HG03280 (cell line): Measurements from ENCODE around the gene COBL.

Source experiments
- ATAC-seq: cut with Tn5 transposase; IDR thresholded peaks from one replicate; pipeline ENCODE4 v1.9.1; 2021; ENCODE audit warnings: mild to moderate bottlenecking, moderate library complexity; ENCODE audit not compliant: unreplicated experiment

Gene COBL

DNA sequence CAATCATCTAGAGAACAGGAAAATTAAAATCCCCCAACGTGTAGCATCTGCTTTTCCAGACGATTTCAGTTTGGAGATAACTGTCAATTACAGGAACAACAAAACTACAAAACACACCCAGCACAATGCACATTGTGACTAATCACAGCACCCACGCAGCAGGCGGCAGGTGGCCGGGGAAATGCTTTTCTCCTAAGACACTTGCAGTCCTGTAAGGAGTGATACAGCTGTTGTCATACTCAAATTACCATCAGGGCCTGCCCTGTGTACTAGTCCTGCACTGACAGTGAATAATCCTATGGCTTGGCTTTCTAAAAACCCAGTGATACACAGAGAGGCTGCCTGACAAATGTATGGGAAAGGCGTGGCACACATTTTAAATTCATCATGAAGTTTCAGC is 37.8 kb downstream of the COBL start:
- ATAC-seq = no peak

DNA sequence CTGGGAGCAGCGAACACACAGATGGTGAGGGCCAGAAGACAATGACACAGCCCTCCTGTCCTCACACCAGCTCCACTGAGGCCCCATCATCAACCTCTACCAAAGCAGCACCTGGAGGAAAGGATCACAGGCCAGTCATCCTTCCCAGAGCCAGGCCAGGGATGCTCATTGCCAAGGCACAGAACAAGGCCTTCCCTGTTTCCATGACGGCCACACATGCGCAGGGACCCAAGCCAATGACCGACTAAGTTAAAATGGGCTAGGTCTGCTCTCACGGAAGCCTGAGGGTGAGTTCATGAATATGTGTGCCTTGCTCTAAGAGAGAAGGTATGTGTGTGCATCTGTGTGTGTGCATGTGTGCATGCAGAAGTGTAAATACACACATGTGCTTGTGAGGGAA is 39.6 kb downstream of the COBL start:
- no peak for ATAC-seq

DNA sequence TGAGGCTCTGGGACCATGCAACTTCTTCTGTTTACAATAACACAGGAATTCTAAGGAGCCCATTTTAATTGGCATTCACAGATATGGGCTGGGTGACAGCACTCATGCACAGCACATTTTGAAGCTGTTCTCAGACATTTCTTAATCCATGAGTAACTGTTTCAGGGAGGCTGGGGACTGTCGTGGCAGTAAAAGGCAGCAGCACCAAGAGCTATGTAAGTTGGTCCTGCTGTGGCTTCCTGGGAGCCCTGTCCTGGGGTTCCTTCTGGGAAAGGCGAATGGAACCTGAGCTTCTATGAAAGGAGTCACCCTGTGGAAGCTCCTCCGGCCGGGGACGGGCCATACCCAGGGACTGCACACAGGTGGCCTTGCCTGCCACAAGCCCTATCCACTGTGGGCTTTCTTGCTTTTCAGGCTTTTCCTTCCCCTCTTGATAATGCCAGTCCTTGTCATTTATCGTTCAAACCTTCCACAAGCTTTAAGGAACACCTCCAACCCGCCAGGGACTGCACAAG is 40.5 kb downstream of the COBL start:
- ATAC-seq = no peak

DNA sequence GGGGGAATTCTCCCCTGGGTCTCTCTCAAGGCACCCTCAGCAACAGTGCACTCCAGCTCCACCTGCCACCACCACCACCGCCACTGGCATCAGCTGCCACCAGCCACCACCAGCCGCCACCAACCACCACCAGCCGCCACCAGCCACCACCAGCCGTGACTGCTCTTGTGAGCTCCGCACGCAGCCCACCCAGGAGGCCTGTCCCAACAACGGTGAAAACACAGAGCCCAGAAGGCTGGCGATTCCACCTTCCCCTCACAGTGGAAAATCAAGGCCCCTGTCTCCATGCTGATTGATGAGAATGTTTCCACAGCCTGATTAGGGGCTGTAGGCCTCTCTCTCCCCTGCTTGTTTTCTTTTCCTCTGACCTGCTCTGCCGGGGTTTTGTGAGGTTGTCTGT is 41.1 kb downstream of the COBL start:
- no peak for ATAC-seq

DNA sequence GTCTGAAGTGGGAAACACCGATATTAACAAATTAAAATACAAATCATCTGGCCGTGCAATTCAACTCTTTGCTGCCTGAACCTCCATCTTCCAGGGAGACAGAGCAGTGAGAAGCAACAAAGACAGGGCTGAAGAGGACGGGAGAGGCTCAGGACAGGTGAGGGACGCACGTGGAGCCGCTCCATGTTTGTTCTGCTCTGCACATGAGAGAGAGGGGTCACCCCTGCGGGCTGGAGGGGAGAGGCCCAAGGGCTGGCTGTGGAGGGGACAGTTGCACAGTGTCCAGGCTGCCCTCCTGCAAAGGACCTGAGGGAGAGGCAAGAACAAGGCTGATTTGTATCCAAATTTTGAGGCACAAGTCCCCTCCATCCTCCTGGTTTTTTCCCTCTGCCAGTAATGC is 41.7 kb downstream of the COBL start:
- no peak for ATAC-seq

DNA sequence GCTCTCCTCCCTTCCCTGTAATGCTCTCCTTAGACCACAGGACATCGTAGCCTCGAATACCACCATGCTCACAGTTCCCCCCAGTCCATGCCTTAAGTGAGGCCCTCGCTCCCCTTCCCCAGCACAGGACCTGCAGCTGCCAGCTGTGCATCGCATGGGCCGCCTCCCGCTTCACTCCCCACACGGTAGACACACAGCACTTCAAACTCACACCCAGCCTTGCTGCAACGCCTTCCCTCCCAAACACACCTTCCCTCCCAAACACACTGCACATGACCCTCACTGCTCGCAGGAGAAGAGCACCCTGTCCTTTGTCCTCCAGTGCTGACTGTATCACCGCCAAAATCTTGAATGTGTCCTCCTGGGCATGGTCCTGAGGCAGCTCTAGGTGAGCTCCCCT is 42.6 kb downstream of the COBL start:
- ATAC-seq = no peak

DNA sequence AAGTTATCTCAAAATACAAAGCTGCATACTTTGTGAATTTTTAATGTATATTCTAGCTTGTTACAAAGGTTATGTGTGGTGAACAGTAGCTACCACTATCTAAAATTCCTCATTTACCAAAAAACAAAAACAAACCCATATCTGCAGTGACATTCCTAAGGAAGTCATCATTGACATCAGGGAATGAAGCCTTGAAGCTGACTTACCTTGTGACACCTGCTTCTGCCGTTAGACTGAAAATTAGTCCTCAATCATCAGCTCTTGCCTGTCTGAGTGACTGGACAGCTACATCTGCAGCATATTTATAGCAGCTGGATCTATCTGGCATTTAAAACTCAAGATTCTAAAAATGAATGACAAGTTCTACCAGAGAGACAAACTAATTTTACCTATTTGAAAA is 43.2 kb downstream of the COBL start:
- ATAC-seq = no peak

DNA sequence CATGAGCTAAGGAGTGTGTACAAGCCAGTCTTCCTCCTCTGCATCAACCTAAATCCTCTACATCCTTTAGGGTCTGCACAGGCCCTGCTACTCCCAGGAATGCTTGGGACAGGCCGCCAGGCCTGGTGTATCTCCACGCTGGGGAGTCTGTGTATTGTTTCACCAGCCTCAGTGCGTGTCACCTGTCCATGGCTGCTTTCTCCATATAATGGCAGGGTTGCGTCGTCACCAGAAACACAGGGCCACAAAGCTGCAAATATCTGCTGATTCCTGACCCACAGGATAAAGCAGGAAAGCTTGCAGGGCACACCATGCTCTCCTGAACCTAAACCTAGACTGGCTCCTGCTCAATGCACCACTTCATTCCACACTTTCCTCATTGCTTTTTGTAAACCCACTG is 45.6 kb downstream of the COBL start:
- ATAC-seq = no peak

DNA sequence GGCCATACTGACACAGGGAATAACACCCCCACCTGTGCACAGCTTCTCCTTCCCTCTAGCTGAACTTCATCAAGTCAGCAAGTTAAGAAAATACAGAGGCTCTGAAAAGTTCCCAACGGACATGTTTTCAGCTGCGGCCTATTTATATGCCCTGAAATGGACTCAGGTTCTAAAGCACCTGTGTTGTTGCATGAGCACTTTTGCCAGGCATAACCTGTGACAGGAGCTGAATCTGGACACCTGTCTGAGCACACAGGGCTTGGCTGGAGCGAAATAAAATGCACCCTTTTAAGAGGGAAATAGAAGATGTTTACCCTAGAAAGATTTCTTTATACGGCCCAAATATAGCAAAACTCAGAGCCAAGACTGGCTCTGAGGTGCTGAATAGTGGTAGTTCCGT is 46.7 kb downstream of the COBL start:
- ATAC-seq = no peak

DNA sequence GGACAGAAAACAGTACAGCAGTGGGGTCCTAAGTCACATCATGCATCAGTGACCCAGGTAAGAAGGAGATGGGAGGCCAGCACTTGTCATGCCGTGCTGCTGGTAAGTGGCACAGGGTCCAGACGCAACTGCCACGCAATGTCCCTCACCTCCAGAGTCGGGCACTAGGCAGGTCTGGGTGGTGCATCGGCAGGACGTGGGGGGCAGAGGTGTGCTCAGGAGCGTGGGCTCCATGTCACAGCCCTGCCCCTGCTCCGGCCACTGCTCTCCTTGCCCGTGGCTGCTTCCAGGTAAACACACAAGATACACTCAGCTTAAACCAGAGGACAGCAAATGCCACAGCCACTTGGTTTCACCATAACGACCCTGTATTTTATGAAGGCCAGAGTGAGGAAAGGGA is 47.3 kb downstream of the COBL start:
- ATAC-seq = no peak

DNA sequence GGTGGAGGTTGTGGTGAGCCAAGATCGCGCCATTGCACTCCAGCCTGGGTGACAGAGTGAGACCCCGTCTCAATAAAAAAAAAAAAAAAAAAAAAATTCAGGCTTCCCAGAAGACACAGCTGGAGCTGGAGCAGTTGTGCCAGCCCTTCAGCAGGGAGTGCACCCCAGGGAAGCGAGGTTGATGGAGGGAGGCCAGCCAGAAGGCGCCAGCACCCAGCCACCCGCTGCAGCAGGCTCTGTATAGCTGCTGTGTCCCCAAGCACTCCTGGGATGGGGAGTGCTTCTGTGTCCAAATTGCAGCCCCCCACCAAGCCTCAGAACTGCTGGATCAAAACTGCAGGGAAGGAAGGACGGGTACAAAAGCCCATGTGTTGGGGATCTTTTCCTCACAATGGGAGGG is 47.8 kb downstream of the COBL start:
- no peak for ATAC-seq

DNA sequence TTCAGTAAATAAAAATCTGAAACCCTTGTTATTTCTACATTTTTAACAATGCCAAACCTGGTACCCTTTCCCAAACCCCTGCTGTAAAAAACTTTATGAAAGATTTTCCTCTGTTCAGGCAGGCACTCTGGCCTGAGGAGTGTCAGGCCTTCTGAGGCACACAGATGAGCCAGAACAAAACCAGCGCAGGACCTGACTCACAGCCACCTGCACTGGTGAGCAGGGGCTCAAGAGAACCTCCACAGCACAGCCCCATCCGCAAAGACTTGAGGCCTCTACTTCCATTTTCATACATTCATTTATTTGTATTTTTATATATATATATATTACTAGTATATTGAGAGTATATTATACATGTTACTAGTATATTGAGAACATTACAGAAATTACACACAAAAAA is 49.4 kb downstream of the COBL start:
- ATAC-seq = no peak

DNA sequence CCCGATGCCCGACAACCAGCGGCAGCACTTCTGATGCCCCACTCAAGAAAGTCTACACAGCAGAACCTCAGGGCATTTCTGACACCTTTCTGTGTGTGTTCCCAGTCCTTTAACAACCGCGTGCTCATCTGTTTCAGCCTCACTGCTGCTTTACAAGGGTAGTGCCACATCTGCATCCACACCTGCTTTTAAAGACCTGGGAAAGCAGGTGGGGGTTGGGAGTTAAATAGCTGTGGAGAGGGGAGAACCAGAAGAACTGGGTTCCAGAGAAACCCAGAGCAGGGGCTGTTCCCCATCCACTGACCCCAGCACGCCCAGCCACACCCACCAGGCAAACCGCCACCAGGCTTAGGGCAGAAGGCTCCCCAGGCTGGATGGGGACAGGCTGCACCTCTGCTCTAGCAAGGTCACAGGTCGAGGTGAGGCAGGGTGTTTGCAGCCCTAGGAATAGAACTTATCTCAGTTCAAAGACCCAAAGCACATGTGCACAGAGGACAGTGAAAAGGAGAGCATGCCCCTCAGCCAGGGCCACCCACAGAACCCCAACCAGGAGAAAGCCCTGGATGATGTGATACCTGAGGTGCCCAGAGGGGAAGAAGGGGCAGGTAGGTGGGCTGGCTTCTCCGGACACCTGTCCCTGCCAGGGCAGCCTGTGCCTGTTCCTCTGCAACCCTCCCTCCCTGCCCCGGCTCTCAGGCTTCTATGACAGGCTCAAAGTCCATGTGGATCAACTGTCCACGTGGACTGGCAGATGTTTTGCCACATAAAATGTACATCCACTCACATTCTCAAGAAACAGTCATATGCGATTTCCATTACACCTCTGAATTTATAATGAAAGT is 51.3 kb downstream of the COBL start:
- ATAC-seq = no peak

DNA sequence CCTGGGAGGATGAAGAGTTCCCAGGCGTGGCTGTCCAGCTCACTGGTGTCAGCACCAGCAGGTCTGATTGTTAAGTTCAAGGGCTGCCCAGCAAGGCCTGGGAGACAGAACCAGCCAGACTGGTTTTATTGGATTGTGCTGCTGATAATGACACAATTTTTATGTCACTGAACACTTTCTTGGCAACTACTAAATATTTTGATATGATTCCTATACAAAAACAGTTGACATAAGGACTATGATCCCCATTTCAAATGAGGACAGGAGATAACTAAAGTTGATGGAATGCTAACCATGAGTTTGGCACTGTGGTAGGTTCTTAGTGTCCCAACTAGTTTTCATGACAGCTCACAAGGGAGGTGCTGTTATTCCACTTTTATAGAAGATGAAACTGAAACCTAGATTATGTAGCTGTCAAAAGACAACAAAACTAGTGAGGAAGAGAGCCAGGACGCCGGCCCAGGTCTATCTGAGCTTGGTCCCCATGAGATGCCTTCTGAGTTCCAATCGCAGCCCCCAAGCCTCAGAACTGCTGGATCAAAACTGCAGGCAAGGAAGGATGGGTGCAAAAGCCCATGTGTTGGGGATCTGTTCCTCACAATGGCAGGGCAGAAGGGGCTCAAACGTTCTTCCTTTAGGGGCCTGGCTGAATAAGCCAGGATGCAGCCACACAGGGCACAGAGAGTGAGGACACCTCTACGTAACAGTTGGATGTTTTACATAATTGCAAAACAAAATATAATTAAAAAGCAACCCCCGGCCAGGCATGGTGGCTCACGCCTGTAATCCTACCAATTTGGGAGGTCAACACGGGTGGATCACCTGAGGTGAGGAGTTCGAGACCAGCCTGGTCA is 52.8 kb downstream of the COBL start:
- ATAC-seq = no peak

DNA sequence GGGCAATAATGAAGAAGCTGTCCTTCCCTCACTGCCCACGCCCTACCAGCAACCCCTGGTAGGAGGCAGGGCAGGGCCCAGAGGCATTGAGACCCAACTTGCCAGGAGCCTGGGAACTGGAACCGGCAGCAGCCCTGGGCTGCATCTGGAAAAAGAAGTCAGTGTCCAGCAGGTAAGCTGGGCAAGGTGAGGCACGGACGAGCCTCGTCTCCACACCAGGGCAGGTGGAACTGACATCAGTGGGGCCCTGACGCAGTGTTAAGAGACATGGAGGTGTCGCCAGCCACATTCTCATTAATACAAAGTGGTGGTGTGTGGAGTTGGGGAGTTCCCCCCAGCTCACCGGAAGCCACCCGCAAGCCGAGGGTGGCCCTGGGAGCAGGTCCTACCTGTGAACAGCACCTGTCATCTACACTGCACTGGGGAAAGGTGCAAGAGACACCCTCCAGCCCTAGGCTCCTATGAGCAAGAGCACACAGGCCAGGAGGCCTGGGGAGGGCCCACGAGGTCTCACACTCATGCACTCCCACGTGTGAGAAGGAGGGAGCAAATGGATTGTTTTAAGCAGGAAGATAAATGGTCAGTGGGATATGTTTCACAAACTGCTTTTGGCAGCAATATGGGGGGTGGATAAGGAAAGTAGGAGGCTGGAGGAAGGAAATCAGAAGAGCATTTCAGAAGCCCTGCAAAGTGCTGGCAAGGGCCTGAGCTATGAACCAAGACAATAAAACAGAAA is 53.6 kb downstream of the COBL start:
- no peak for ATAC-seq

DNA sequence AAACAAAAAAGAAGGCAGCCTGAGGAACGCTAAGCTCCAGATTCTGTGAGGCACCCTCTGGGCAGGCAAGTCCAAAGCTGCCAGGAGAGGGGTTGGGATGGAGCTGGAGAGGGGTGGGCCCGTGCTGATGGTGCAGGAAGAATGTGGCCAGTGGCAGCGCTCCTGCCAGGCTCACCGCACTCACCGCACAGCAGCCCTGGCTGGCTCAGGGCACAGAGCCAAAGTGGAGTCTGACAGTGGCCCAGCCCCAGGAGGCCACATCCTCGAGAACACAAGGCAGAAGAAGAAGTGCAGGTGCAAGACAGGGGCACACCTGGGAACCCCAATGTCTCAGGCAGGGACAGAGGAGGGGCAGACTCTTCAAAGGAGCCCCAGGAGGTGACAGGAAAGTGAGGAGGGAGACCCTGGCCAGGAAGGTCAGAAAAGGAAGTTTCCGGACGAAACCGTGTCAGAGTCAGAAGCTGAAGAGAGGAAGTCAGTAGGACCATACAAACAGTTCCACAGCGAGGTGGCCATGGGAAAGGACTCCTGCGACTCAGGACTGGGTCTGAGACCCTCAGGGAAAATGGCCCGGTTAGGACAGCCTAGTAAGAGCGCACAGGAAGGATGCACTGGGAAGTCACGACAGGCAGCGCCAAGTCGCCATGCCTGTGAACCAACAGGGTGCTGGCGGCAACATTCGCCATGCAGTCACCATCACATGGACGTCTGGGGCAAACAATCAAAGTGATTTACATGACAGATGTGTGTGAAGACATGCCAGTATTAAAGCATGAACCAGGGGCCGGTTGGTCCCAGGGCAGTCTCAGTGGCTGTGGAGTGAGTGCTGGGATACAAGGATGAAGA is 54.4 kb downstream of the COBL start:
- no peak for ATAC-seq

DNA sequence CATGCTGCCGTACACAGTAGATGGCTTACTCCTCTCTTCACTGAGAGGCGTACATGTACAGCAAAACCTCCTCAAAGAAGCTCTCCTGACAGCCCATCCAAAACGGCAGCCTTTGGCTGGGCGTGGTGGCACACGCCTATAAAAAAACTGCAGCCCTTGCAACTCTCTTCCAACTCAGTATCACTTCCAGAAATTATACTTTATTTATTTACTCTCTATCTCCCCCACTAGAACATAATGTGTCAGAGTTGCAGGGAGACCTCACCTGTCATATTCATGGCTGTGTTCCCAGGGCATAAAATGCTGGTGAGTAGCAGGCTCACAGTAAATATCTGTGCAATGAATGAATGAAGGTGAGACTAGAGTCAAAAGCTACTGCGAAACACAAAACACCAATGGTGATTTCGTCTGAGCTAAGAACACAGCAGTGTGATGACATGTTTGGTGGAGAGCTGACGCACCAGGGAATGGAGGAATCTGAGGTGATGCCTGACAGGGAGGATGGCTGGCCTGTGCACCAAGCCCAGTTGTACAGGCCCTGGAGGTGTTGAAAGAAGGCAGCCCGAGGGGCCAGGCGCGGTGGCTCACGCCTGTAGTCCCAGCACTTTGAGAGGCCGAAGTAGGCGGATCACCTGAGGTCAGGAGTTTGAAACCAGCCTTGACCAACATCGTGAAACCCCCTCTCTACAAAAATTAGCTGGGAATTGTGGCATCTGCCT is 55.3 kb downstream of the COBL start:
- no peak for ATAC-seq

DNA sequence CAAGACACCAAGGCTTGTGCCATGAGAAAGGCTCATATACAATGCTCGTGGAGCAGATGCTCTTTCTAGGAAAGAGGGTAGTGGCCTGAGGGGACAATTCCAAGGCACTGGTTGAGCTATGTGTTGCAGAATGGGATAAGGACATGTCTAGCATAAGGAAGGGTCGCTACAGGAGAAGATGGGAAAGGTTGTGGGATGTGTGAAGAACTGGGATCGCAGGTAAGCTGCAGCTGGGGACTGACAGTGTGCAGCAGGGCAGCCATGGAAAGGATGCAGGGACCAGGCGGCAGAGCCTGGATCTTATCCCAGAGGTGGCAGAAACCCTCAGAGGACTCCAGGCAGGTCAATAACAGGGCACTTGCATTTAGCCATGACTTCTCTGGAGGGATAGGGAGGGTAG is 56.1 kb downstream of the COBL start:
- no peak for ATAC-seq

DNA sequence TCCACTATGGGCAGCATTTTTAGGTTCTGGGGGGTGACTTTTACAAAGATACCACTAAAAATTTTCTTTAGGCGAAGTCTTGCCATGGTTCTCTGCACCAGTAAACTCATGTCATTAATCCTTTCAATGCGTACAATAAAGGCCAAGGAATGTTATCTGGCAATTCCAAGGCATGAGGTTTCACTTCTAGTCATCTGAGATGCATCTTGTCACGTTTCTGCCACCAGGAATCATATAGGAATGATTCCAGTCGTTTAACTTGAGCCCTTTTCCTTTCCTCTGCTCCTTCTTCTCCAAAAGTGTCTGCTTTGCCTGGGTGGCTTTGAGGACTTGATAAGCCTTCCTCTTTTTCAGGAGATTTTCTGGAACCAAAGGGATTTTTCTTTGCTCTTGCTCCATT is 56.8 kb downstream of the COBL start:
- ATAC-seq = no peak

DNA sequence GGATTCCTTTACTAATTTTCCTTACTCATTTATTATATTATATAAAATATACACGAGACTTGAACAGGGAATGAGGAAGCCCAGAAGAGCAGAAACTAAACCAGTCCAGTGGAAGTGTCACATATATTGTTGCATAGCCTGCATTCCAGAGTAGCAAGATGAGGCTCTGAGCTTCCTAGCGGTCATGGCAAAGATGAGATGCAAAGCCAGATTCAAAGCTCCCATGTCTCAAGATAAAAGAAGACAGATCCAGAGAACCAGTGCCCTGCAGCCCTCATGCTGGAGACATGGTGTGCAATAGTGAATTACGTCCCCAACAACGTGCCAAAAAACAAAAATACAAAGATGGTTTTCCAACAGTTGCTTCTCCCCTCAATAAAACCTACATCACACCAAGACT is 59.7 kb downstream of the COBL start:
- no peak for ATAC-seq
